Ishikawa (cell line): ENCODE results near the gene YBEY.

Experiments used
- CEBPB ChIP-seq: IDR thresholded peaks from 2 replicates; pipeline ENCODE4 v1.6.1; 2012
- CREB1 ChIP-seq: IDR thresholded peaks from 2 replicates; pipeline ENCODE4 v1.6.1; 2012; ENCODE audit warnings: low read depth
- EGR1 ChIP-seq: IDR thresholded peaks from 2 replicates; pipeline ENCODE4 v1.6.1; 2012
- EP300 ChIP-seq: IDR thresholded peaks from 2 replicates; pipeline ENCODE4 v1.6.1; 2012; ENCODE audit warnings: borderline replicate concordance
- FOXM1 ChIP-seq: IDR thresholded peaks from 2 replicates; pipeline ENCODE4 v1.6.1; 2012; ENCODE audit warnings: low read depth, borderline replicate concordance
- NFIC ChIP-seq: IDR thresholded peaks from 2 replicates; pipeline ENCODE4 v1.6.1; 2012
- RAD21 ChIP-seq: IDR thresholded peaks from 2 replicates; pipeline ENCODE4 v1.6.1; 2012; ENCODE audit warnings: low read depth
- REST ChIP-seq: IDR thresholded peaks from 2 replicates; pipeline ENCODE4 v1.6.1; 2012; ENCODE audit warnings: low read depth, mild to moderate bottlenecking
- TAF1 ChIP-seq: IDR thresholded peaks from 2 replicates; pipeline ENCODE4 v1.6.1; 2012; ENCODE audit warnings: low read depth, mild to moderate bottlenecking
- TCF12 ChIP-seq: IDR thresholded peaks from 2 replicates; pipeline ENCODE4 v1.6.1; 2012; ENCODE audit warnings: low read depth
- TEAD4 ChIP-seq: IDR thresholded peaks from 2 replicates; pipeline ENCODE4 v1.6.1; 2012
- USF1 ChIP-seq: IDR thresholded peaks from 2 replicates; pipeline ENCODE4 v1.6.1; 2012
- YY1 ChIP-seq: IDR thresholded peaks from 2 replicates; pipeline ENCODE4 v1.6.1; 2012; ENCODE audit warnings: low read depth
- ZBTB7A ChIP-seq: IDR thresholded peaks from 2 replicates; pipeline ENCODE4 v1.6.1; 2012; ENCODE audit warnings: low read depth
- TF ChIP-seq, protein P1 (sequence below): IDR thresholded peaks from 2 replicates; pipeline ENCODE4 v1.6.1; 2012

Gene YBEY

DNA sequence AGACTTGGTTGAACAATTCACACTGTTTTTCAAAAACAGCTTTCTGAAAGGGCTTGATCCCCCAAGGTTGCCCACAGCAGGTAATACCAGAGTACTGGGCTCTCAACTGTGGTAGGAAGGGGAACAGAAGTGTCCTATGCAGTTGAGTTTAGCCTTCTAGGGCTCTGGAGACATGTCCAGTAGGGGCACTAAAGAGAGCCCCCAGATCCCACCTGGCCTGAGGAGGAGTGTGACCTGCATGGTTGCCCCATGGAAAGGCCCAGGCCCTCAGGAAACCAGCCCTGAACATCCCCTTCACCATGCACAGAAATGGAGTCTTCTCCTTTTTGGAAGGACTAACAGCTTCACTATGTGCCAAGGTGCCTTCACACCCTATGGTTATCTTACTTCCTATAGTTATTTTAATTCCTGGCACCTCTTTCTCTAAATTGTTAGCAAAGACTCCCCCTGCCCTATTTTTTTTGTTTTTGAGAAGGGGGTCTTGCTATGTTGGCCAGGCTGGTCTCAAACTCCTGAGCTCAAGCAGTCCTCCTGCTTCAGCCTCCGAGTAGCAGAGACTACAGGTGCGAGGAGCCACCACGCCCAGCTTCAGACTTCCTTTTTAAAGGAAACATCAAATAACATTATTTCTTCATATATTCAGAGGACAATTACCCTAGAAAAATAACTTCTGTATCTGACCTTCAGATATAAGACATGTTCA, 40.8 kb upstream of the YBEY start:
- TF ChIP-seq CEBPB (no peak), EGR1 (no peak), ZBTB7A (no peak), CREB1 (no peak), TEAD4 (no peak), FOXM1 (no peak), EP300 (no peak), TAF1 (no peak), YY1 (no peak)
- TF ChIP-seq, protein P1, sequence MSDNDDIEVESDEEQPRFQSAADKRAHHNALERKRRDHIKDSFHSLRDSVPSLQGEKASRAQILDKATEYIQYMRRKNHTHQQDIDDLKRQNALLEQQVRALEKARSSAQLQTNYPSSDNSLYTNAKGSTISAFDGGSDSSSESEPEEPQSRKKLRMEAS: no peak

GRCh38 chr21:46246345-46246744, 39.8 kb upstream of the YBEY start:
- TF ChIP-seq, protein P1: no peak
- TF ChIP-seq TCF12: no peak
- no peak for TF ChIP-seq FOXM1
- TF ChIP-seq CEBPB: no peak
- no peak for TF ChIP-seq REST
- no peak for TF ChIP-seq EP300
- TF ChIP-seq NFIC: no peak
- no peak for TF ChIP-seq TEAD4
- no peak for TF ChIP-seq RAD21
- no peak for TF ChIP-seq EGR1
- no peak for TF ChIP-seq YY1
- no peak for TF ChIP-seq TAF1
- TF ChIP-seq CREB1: no peak
- no peak for TF ChIP-seq ZBTB7A
- no peak for TF ChIP-seq USF1

- TF ChIP-seq TEAD4: no peak
- no peak for TF ChIP-seq EGR1
- no peak for TF ChIP-seq USF1
- TF ChIP-seq CREB1: no peak
- TF ChIP-seq TCF12: no peak
- TF ChIP-seq NFIC: no peak
- no peak for TF ChIP-seq REST
- no peak for TF ChIP-seq TAF1
- TF ChIP-seq FOXM1: no peak
Observed at GRCh38 chr21:46247699-46248421, 38.3 kb upstream of the YBEY start.

DNA sequence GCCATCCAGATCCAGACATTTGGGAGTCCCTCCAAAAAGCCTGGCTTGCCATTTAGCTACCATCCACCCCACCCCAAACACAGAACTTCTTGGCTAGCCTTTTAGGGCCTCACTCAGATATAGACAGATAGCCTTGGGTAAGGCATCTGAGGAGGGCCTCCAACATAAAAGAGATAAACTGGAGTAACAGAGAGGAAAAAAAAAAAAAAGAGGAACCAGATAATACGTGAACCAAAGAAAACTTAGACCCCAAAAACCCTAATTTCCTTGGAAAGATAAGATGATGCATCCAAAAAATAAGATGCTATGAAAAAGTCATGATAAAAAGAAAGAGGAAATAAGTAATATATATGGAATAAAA, 37.7 kb upstream of the YBEY start:
- TF ChIP-seq CEBPB: no peak
- no peak for TF ChIP-seq RAD21
- no peak for TF ChIP-seq FOXM1
- TF ChIP-seq ZBTB7A: no peak
- no peak for TF ChIP-seq NFIC
- TF ChIP-seq REST: no peak
- TF ChIP-seq TEAD4: no peak
- TF ChIP-seq EGR1: no peak
- TF ChIP-seq USF1: no peak
- no peak for TF ChIP-seq TCF12
